ENCODE data around the gene DBF4B.
"Not testable (repeated sequence)": the region's sequence is repeated elsewhere in the genome, so short reads cannot be mapped to it uniquely, and the experiment has no call there.

GRCh38 chr17:44726121-44726520, 17.7 kb downstream of the DBF4B start:
- not testable (repeated sequence) for TF ChIP-seq CTCF (IDR thresholded peaks at IDR 0.05); ZFX (IDR thresholded peaks at IDR 0.05; ENCODE audit: borderline replicate concordance)

Data from 22Rv1 (cell line).